Stimulated activated CD4-positive, alpha-beta T cell treated with anti-CD3 and anti-CD28 coated beads, Interleukin-4, amount 100 ng/mL, for 24 hours (primary cell): ENCODE measurements around the gene APOM.

Experiments used
- DNase-seq: peaks from one replicate; pipeline ENCODE4 v3.0.0-alpha.2; 2020

The APOM gene

DNA sequence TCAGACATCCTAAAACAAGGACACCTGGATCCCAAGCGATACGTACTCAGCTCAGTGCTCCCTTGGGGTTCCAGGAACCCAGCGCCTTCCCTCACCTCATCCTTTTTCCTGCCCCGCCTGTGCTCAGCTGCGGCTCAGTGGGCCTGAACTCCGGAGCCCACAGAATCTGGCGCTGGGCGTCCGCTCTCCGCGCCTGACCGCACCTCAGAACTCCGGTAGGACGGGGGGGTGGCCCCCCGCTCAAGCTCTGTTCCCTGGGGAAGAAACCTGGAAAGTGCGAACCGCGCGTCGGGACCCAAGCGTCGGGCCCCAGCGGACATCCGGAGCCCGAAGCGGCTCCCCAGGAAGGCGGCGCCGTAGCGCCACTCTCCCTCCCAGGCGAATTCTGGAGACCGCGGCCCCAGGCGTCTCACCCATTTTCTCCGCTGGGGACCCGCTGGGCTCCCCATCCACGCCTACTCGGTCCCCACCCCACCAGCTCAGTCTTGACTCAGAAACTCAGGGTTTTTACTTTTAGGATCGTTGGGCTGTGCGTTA is 25.5 kb downstream of the APOM start:
- DNase-seq, result peak; percentile 48

DNA sequence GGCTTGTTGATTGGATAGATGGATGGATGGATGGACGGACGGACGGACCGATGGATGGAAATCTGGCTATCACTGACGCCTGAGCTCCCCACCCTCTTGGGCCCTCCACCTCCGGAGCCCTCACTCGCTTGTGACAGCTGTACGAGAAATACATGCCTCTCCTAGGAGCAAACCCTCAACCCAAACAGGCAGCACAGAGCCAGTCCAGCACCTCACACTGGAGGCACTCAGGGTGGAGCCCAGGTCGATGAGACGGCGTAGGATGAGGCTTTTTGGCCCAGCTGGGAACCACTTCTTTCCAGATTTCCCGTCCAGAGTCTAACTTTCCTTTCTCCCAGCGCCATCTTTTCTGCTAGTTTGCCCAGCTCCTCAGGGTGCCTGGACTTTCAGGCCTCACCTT is 27.9 kb downstream of the APOM start:
- no peak for DNase-seq

DNA sequence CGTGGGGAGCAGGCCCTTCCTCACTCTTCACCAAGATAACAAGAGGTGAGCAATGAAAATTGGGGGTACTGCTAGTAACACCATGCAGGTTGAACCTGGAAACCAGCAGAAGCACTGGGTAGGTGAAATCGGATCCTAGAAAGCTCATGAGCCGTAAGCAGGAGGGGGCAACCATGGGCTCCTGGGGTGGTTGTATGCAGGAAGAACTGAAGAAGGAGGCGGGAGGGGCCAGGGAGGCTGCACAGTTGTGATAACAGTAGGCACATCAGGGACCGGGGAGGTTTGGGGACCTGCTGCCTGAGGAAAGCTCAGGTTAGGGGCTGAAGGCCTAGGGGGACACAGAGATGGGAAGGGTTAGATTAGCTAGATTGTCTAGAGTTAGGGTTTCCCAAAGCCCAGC is 30.8 kb downstream of the APOM start:
- no peak for DNase-seq

DNA sequence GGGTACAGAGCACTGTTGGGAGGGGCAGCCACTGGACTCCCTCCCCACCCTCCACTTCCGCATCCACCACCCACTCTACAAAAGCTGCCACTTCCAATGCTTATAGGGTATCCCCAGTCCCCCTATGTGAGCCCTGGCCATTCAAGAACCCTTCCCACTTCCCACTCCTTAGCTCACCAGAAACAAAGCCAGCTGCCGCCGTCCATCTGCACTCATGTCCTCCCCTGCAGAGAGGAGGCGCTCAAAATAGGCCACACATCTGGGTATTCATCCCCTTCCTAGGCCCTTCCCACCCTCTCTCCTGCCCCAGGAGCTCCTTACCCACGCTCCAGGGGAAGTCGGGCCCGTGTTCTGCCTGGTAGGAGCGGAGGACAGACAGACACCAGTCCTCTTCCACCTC is 31.6 kb downstream of the APOM start:
- DNase-seq, result no peak

DNA sequence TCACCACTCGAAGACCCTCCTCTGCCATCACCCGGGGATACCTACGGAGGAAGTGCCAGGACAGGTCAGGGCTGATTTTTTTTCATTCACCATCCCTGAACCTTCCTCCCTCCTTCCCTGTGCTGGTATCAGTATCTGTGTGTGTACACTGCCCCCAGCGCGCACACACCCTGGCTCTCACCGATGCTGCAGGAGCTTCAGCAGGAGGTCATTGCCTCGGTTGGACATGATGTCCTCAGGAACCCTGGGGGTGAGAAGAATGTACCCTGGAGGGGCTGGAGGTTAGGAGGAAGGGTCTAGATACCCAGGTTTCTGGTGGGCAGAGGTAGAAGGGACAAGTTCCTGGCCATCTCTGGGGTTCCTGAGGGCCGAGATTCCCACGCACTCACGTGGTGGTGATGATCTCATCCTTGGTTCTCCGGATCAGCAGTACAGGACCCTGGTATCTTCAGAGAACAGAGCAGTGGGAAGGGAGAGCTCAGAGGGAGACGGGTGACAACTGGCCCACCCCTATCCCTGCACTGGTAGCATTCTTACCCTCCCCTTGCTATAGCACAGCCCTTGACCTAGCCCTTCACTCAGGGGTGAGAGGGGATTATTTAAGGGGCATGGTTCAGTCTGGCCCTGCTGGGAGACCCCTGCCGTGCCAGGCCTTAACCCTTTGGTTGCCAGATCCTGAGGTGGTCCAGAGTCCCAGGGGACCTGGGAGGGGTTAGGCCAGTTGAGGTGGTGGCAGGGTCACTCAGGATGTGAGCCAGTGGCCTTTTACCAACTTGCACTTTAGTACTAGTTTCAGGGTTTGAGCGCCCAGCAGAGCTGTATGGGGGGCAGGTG is 32.4 kb downstream of the APOM start:
- no peak for DNase-seq

DNA sequence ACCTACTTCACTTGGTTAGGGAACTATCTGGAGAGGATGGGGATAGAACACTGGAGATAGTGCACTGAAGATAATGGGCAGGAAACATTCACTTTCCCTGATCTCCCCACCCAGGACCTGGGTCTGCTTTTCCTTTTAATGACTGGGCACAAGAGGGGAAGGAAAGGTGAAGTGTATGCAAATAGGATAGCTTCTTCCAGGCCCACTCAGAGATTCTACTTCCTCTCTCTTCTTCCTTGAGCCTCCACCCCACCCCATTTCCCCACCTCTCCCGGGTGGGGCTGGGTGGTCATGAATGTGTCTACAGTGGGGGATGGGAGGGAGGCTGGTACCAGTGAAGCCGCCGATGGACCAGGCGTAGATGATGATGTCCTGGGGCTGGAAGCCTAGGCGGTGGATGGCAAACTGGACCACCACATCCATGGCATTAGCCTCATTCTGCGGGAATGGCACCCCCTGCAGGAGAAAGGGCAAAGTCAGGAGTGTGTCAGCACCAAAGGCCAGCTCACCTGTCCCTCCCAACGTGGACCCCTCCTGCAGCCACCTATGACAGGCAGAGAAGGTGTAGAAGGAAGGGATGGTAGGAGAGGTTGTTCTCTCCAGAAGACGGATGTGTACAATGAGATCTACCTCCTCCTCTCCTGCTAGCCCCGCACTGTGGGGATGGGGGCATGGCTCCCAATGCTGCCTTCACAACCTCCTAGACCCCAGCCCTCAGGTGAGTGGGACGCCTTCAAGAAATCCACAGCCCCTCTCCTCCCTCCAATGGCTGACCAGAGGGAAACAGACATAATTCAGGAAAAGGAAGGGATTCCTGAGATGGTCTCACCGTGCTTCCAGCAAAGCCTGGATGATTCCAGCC is 33.8 kb downstream of the APOM start:
- DNase-seq, result no peak

DNA sequence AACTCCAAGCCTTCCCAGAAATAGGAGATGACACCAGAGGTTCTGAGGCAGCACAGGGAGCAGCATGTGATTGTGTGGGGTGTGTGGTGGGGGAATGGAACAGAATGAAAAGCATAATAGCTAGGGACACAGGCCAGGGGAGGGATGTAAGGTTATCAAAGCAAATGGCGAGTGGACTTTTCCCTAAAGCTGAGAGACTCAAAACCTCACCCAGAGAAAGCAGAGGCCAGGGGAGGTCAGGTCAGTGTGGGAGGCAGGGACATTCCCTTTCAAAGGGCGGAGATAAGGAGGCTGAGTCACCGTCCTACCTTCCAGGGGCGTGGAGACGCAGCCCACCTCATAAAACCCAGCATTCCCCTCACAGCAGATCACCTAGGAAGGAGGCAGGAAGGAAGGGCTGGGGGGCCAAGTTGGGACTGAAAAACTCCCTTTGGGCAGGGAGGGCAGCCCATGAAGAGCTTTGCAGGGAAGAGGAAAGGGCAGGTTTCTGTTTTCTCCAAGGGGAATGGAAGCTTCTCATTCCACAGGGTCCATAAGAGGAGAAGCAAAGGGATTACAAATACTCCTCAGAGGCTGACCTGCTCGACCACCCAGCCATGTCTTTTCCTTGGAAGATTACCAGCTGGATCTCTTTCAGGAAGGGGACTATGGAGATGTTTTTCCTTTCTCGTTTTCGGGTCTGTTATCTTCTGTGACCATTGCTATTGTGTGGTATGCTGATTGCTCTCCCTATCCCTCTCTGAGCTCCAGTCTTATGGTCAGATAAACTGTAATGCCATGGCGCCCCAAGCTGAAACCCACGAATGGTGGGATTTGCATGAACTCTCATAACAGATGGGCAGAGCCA is 34.8 kb downstream of the APOM start:
- no peak for DNase-seq

DNA sequence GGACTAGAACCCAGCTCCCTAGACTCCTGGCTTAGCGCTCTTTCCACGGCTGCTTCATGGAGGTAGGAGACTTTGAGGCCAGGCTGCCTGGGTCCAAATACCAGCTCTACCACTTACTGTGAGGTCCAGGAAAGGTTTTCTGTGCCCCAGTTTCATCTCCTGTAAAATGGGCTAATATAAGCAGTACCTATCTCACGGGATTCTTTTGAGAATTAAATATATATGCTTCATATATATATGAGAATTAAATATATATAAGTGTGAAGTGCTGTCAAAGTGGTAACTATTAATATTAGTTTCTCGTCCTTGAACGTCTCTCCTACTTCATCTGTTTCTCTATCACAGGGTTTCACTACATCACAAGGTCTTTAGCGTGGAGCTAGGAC is 35.4 kb downstream of the APOM start:
- DNase-seq, result no peak

DNA sequence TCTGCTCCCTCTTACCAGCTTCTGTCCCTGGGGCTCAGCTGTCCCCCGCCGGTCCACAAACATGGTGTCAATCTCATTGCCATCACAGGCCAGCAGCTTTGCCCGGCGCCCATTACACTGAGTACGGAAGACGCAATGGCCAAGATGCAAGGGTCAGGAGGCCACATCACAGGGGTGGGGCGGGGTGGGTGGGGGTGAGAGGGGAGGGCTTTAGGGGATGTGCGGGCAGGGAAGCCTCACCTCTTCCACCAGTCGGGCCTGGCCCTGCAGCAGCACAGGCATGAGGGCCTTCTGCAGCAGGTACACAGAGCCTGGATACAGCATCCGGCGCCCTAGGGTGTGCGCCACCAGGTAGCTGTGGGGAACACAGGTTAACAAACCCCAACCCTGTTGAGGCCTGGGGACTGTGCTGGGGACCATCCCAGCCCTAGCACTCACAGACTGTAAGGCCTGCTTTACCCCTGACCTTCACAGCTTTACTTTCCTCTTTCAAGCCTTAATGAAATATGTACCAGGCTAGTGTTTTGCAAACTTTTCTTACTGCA is 35.9 kb downstream of the APOM start:
- no peak for DNase-seq

DNA sequence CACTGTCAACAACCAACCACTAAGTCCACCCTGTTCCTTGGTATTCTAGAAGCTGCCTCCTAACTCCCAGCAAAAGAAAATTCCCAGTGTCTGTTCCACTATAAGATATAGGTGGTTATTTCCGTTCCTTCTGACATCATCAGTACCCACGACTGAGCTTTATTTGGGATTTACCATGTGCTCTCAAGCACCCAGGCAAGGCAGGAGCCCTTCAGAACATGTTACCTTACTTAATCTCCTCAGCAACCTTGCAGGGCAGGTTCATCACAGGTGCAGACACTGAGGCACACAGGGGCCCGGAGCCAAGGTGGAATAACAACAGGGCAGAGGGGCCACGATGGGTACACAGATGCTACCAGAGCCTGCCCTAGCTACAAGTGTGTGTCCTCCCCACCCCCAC is 36.7 kb downstream of the APOM start:
- DNase-seq, result no peak

DNA sequence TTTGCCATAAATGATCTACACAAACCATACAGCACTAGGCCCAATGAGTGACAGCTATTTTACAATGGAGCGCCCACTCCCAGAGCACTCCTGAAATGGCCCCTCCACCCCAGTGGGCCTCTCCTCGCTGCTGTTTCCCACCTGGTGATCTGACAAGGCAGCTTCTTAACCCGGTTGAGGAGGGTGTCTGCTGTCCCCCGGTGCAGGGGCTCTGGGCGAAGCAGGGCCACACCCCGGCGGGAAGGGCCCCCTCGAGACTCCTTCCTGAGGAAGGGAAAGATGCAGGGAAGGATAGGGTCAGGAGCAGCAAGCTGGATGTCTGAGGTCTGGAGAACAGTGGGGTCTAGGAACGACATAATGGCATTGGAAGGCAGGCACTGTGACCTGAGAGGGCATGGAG is 37.2 kb downstream of the APOM start:
- no peak for DNase-seq

DNA sequence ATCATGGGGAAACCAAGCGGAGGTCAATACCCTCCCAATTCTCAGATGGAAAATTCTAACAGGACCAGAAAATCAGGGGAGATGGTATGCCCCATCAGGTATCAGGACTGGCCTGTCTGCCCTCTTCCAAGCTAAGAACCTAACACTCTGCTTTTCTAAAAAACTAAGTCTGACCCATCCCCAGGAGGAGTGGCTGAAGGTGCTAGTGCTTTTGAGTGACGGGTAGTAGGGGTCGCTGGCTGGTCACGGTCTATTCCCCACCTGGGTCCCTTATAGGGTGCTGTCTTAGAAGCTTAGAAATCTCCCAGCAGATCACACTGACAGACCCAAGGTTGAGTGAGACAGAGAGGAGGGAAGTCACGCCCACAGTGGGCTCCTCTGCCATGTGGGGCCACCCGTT is 37.8 kb downstream of the APOM start:
- no peak for DNase-seq

DNA sequence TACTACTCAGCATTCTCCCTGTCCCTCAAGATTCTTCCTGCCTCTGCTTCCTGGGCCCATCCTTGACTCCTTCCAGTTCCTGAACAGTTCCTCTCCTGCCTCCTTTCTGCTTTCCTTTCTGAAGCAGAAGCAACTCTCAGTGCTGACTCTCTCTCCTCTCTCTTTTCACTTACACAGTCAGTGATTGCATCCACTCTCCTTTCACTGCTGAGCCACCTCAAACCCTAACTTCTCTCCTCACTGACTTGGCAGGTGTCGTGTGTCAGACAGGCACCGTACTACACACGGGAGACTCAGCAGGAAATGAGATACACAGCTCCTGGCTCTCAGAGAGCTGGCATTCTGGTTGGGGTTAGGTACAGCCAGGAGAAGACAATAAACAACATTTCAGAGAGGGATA is 41.9 kb downstream of the APOM start:
- no peak for DNase-seq

DNA sequence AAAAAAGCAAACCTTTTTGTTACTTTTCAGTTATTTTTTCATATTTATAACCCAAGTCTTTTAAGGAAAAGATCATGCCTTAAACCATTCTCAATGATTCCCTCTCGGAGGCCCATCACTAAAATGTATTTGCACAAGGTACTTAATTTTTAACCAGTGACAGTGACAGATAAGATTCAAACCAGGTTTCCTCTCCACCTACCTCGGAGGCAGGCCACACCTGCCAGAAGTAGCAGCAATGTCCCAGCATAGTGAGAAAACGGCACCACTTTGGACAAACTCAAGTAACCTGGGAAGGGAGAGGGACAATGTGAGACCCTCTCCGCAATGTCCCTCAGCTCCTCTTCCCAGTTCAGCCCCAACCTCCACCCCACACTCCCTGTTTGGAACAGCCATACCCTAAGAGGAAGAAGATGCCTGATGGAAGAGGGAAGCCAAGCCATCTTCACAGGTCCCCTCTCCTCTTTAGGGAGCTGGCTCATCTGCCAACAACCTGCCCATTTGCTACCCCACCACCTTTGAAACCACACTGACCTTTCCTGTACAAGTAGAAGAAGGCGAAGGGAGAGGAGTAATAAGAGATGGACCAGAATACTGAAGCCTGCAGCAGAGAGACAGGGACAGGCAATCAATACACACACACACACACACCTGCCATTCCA is 45.2 kb downstream of the APOM start:
- no peak for DNase-seq

DNA sequence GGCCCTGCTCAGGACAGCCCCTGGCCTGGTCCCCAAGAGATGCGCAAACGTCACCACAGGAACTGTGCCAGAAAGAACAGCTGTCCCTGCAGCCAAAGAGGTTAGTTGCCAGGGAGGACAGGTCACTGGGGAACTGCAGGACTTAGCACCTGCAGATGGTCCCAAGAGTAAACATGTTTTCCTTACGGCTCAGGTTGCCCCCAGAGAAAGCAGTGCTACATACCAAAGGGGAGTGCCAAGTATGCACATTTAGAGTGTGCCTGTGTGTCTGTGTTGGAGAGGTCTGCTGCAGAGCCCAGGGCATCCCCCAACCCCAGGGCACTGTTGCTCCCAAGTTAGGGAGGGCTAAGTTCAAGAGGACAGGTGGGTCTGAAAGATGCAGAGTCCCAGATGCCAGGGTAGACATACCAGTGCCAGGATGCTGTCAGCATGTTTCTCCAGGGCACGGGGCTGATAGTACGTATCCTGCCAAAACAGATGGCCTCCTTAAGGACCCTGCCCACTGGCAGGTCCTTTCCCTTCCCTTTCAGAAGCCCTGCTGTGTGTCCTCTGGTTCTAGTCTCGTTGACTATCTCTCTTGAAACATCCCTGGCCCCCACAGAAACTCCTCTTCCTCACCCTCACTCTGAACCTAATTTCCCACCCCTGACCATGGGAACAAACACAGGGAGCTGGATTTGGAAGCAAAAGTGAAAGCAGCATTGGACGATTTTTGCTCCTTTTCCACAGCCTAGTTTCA is 46.1 kb downstream of the APOM start:
- DNase-seq, result no peak

DNA sequence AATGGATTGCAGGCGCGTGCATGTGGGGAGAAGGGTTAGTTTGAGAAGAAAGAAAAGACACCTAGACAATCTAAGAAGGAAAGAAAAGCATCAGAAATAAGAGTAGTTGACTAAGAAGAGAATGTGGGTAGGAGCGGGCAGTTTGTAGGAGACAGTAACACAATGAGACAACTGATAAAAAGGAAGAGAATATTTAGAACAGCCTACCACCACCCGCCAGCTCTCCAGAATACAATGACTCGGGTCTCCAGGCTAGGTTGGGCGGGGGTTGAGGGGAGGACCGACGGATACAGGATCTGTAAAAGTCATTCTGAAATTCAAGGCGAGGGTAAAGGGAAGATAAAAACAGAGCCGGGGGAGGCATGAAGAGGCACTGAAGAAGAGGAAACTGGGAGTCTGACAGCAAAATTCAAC is 46.7 kb downstream of the APOM start:
- DNase-seq, result peak; percentile 41

DNA sequence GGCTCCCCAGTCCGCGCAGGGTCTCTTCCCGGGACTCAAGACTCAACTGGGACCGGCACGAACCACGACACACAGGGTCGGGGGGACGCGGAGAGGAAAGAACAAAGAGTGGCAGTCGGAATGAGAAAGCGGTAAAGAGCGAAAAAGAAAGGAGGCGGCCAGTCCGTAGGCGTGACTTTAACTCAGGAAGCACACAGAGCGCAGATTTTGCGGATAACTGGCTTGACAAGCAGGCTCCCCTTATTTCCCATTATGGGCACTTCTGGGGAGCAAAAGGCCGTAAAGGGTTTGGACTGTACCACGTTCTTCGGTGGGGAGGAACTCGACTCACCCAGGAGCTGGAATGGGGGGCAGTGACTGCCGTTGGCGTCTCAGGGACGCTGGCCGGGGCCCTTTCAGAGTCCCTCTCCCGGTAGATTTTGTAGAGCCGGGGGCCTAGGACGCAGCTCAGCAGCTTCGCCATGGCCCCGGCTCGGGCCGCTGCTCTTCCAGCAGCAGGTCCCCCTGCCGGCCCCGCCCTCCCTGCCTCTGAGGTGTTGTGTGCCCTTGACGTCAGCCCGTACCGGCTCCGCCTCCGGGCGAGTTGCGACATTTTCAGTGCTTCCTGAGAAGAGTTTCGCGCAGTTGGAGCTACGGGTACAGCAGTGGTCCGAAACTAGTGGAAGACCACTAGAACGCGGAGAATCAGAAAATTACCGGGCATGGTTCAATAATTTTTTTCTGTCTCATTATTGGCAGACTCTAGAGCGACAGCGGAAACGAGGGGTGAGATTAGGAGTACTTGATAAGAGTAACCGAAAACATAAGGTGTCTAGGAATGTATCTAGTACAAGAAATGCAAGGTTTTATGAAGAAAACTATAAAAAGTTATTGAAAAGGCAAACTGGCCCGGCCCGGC is 47.4 kb downstream of the APOM start, which contains the start of gene ABHD16A:
Gene ABHD16A (minus strand): TSS at position 506 of the 898 bp plus-strand sequence. CDS start 43 bp downstream, at position 463.
- peak; percentile 97 for DNase-seq

DNA sequence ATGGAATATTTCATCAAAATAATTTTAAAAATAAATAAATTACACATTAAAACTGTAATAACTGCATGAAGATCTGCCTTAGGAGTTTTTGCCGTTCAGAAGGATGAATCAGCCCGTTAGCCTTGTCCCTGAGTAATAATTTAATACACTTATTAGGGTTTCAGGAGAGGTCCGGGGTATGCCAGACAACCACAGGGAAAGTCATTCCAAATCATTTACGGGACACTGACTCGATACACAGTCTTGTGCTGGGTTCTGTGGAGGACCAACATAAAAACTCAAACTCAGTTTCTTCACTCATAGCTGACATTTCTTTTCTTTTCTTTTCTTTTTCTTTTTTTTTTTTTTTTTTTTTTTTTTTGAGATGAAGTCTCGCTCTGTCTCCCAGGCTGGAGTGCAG is 50.2 kb downstream of the APOM start:
- DNase-seq, result no peak

DNA sequence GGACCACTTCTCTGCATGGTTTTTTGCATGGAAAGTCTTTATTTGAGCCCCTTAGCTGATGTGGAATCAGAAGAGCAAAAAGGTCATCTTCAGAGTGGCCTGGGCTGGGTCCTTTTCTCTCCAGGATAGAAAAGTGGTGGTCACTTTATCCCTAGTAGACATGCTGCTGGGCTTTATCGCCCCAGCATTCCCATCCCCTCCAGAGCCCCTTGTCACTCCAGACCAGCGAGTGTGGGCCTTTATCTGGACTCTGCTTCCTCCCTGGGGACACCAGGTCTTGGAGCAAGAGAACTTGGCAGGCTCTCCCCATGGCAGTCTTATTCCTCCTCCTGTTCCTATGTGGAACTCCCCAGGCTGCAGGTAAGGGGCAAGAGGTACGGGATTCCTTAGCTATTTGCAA is 50.9 kb downstream of the APOM start, which contains the start of gene LY6G6F:
Gene LY6G6F (plus strand): TSS at position 268 of the 400 bp plus-strand sequence. CDS start 41 bp downstream, at position 309.
- DNase-seq, result no peak

DNA sequence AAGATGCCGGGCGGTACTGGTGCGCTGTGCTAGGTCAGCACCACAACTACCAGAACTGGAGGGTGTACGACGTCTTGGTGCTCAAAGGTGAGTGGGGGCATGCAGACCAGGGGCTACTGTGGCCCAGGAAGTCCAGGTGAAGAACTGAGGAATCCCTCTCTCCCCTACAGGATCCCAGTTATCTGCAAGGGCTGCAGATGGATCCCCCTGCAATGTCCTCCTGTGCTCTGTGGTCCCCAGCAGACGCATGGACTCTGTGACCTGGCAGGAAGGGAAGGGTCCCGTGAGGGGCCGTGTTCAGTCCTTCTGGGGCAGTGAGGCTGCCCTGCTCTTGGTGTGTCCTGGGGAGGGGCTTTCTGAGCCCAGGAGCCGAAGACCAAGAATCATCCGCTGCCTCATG is 52.0 kb downstream of the APOM start:
- no peak for DNase-seq
